ENCODE results near the gene CPD.
A peak's percentile ranks its signal among the peaks of the same experiment; 100 is the strongest.
"Not testable (repeated sequence)": the region's sequence is repeated elsewhere in the genome, so short reads cannot be mapped to it uniquely, and the experiment has no call there.

Gene CPD

DNA sequence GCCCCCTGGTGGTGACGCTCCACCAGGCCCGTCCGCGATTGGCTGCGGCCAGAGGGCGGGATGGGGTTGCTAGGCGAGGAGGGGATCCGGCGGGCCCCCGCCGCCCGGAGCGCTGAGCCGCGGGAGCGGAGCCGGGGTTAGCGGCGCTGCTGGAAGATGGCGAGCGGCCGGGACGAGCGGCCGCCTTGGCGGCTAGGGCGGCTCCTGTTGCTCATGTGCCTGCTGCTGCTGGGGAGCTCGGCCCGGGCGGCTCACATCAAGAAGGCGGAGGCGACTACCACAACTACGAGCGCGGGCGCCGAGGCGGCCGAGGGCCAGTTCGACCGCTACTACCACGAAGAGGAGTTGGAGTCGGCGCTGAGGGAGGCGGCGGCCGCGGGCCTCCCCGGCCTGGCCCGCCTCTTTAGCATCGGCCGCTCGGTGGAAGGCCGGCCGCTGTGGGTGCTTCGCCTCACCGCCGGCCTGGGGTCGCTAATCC, at the start of gene CPD:
TSS of gene CPD (plus strand) at position 103 of the 478 bp plus-strand sequence. CDS start at position 157, 54 bp downstream.
- DNase-seq, result peak; percentile 75

GRCh38 chr17:30332057-30332542, 46.6 kb upstream of the CPD start:
- no peak for DNase-seq

DNA sequence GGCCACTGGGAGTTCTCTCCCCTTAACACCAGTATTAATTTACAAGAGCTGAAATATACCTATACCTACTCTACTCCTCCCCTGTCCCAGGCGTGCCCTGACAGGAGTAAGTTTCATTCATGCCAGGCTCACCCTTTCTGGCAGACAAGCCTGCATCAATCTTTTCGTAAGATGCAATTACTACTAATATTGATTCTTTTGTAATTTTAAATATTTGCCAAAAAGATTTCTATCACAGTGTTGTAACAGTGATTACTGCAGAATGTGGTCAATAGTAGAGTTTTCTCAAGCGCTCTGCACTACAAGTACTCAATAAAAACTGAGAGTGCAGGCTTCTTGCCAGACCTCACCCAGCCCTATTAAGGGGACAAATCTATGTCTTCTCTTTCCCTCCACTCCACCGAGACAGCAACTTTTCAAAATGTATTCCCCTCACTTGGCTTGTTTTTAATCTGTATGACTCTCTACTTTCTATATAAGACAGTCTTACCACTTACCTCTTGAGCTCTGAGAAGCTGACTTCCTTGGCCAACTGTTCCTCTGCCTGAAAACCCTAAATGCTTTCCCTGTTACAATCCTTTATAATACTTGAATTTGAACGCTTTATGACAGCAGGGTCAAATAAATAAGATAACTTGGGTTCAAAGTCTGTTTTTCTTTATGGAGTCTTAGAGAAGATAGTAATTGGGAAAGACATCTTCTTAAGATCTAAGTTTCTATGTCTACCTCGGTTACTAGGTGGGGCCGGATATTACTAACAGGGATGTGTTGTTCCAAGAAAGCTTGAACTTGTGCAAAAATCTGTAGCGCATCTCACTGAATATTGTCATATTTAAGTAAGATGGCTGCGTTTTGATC, 45.0 kb upstream of the CPD start, which contains the start of gene TMIGD1:
TSS of gene TMIGD1 (minus strand) at position 555 of the 858 bp plus-strand sequence. CDS start 1,924 bp downstream, outside the sequence.
- DNase-seq, result no peak

DNA sequence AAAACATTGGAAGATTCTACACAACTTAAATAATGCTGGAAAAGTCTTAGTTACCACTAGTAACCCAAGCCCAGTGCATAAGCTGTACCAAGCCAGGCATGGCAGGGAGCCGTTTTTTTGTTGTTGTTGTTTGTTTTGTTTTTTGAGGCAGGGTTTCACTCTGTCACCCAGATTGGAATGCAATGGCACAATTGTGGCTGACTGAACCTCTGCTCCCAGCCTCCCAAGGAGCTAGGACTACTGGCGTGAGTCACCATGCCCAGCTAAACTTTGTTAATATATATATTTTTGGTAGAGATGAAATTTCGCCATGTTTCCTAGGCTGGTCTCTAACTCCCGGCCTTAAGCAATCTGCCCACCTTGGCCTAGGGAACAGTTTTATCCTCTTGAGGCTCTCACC, 44.3 kb upstream of the CPD start:
- no peak for DNase-seq

GRCh38 chr17:30336369-30337171, 42.2 kb upstream of the CPD start:
- peak; percentile 67 for DNase-seq

DNA sequence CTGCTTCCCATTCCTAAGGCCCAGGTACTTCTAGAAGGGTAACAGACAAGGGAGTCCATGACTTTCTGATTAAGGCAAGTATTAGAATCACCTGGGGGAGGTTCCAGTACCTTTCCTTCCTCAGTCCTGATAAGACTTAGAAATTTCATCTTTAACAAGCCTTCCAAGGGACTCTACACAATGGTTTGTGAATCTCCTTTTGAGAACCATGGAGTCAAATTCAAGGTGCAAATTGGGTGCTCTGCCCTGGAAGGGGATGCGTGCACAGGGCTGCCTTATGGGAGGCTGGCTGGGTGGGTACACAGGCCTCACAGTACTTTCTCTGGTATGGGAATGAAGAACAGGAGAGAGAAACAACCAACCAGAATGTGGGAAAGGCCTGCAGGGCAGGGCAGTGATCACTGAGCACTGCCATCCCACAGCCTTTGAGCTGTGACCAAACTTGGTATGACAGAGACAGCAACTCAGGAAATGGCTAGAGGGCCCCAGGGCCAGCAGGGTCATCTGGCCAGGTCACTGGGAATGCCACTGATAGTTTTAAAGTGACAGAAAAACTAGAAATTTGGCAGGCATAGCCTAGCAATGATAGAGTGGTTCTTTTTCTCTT, 41.2 kb upstream of the CPD start:
- no peak for DNase-seq

- DNase-seq, result no peak
Observed at GRCh38 chr17:30339086-30339485, 39.6 kb upstream of the CPD start.

- no peak for DNase-seq
Observed at GRCh38 chr17:30340801-30341356, 37.8 kb upstream of the CPD start.

- no peak for DNase-seq
Observed at GRCh38 chr17:30341703-30342249, 37.0 kb upstream of the CPD start.

DNA sequence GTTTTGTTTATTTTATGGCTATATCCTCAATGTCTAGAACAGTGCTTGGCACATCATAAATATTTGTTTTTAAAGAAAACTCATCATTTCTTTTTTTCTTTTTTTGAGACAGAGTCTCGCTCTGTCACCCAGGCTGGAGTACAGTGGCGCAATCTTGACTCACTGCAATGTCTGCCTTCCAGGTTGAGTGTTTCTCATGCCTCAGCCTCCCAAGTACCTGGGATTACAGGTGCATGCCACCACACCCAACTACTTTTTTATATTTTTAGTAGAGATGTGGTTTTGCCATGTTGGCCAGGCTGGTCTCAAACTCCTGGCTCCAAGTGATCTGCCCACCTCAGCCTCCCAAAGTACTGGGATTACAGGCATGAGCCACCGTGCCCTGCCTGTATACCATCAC, 35.5 kb upstream of the CPD start:
- not testable (repeated sequence) for DNase-seq

DNA sequence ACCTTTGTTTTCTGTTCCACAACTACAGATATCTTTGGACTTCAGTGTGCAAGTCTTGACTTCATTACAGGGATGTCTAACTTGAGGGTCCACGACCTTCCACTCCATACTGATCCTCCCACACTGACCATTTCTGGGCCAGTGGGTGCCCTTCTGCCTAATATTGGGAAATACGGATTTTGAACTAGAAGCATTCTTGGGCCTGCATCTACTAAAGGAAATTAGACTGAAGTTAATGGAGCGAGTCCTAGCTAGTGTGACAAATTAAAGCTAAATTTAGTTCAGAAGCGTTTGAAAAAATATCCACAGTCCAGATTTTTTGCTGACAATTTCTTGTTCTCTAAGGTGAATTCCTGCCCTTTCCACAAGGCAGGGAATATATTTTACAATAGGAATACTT, 34.9 kb upstream of the CPD start:
- DNase-seq, result no peak

- DNase-seq, result no peak
Observed at GRCh38 chr17:30344283-30345088, 34.2 kb upstream of the CPD start.

DNA sequence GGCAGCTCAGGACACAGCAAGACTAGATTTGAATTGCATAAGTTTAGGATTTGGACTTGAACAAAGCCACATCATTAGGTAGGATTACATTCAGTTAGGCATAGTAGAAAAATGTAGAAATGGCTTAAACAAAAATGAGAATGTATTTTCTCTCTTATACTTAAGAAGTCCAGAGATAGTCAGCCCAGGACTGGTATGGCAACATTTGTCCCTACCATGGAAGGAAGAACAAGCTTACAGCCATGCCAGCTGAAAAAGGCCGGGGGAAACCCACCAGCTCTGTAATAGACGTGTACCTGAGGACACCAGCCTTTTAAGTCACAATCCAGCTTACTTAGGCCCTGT, 33.7 kb upstream of the CPD start:
- no peak for DNase-seq

GRCh38 chr17:30345527-30346075, 33.1 kb upstream of the CPD start:
- no peak for DNase-seq

GRCh38 chr17:30346221-30346795, 32.4 kb upstream of the CPD start:
- DNase-seq, result no peak

- DNase-seq, result no peak
Observed at GRCh38 chr17:30347488-30347887, 31.2 kb upstream of the CPD start.

GRCh38 chr17:30349252-30349651, 29.5 kb upstream of the CPD start:
- DNase-seq, result no peak

- not testable (repeated sequence) for DNase-seq
Observed at GRCh38 chr17:30351263-30351662, 27.5 kb upstream of the CPD start.

DNA sequence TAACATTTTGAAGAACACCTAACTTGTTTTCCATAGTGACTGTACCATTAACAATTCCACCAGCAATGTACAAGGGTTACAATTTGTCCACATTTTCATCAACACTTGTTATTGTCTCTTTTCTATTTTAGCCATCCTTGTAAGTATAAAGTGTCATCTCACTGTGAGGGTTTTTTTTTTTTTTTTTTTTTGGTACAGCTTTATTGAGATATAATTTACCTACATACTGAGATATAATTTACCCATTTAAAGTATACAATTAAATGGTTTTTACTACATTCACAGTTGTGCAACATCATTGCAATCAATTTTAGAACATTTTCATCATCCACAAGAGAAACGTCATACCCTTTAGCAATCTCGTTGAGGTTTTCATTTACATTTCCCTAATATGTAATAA, 27.0 kb upstream of the CPD start:
- no peak for DNase-seq

DNA sequence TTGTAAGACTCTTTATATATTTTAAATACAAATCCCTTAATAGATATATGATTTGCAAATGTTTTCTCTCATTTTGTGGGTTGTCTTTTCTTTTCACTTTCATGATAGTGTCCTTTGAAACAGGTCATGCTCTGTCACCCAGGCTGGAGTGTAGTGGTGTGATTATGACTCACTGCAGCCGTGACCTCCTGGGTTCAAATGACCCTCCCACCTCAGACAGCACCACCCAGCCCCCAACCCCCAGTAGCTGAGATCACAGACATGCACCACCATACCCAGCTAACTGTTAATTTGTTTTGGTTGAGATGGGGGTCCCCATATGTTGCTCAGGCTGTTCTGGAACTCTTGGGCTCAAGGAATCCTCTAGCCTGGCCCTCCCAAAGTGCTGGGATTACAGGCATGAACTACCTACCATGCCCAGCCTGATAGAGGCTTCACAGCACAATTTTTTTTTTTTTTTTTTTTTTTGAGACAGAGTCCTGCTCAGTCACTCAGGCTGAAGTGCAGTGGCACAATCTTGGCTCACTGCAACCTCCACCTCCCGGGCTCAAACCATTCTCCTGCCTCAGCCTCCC, 26.4 kb upstream of the CPD start:
- DNase-seq, result no peak

- no peak for DNase-seq
Observed at GRCh38 chr17:30354701-30355100, 24.0 kb upstream of the CPD start.
